Muscle of leg (tissue), 11 donors: ENCODE measurements around the gene KCNJ5. TPM values are rescaled to one million over a fixed set of nuclear protein-coding genes. Genes with fewer than 3 reads are reported as not detected.
A peak's percentile ranks its signal among the peaks of the same experiment; 100 is the strongest.

Source experiments
- DNase-seq: peaks from one replicate; pipeline ENCODE4 v3.0.0; 2013
- H3K27ac ChIP-seq: one replicate; pipeline ENCODE4 v1.5.1; 2013; ENCODE audit warnings: mild to moderate bottlenecking, low read length, control low read depth
- H3K27me3 ChIP-seq: one replicate; pipeline ENCODE4 v1.6.1; 2013; ENCODE audit warnings: low read length; ENCODE audit not compliant: control insufficient read depth, insufficient read depth
- H3K36me3 ChIP-seq: one replicate; pipeline ENCODE4 v1.6.1; 2013; ENCODE audit warnings: low read length; ENCODE audit not compliant: control insufficient read depth, insufficient read depth
- H3K4me1 ChIP-seq: one replicate; pipeline ENCODE4 v1.6.1; 2013; ENCODE audit warnings: low read length; ENCODE audit not compliant: control insufficient read depth, insufficient read depth
- H3K4me3 ChIP-seq: one replicate; pipeline ENCODE4 v1.5.1; 2013; ENCODE audit warnings: low read length, control low read depth
- H3K9me3 ChIP-seq: replicated peaks from 2 replicates; pipeline ENCODE4 v1.6.1; 2013; ENCODE audit warnings: low read depth, low read length; ENCODE audit not compliant: control insufficient read depth
- WGBS: methylation state at CpG from one replicate; pipeline ENCODE4 v1.1.5; 2013; ENCODE audit warnings: missing lambda C conversion rate; ENCODE audit not compliant: insufficient coverage; 5-methylcytosine and 5-hydroxymethylcytosine counted together
- polyA plus RNA-seq, 8 donors: library from polyadenylated mRNA; unstranded; fragments of 120-200 nt; gene quantifications; one replicate each; pipeline versions ENCODE4 v1.2.1 to v1.2.3, GENCODE V29; 2013; ENCODE audit warnings: inconsistent platforms in 1 of 8, low replicate concordance in 1 of 8; ENCODE audit not compliant: insufficient read length in 8 of 8, insufficient read depth in 1 of 8
- total RNA-seq: library from RNA; stranded (reverse); fragments of 120-200 nt; gene quantifications from one replicate; pipeline ENCODE4 v1.2.4, GENCODE V29; 2013

KCNJ5 gene
- total and polyA plus RNA-seq, 9 donors = 0.35 to 1.5 (median 0.57) TPM

DNA sequence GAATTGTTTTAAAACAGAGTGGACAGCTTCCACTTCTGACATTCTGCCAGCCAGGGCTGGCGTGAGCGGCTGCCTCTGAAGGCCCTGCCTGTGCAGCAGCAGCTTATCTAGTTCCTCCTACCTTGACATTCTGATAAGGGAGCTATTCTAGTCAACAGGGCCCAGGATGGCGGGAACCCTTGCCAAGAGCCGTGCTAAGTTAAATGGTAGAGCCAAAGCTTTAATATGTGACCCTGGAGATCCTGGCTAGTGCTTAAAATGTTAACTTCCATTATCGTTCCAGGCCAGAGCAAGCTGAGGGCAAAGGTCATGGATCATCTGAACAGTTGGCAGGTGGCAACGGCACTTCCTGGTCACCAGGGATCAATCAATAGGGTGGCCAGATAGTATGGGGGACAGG lies 3.5 kb downstream of the KCNJ5 start:
- Histone ChIP-seq H3K27me3 (peaks cover 24% of the 10 kb centered on the region), H3K4me1 (peaks cover 12% of the 10 kb centered on the region), H3K4me3 (no peak overlapping the region), H3K9me3 (no peaks in the 10 kb centered on the region), H3K36me3 (no peaks in the 10 kb centered on the region), H3K27ac (no peak overlapping the region)
- WGBS = 56% methylated on average over 6 of the region's 6 CpGs
- no peak for DNase-seq

DNA sequence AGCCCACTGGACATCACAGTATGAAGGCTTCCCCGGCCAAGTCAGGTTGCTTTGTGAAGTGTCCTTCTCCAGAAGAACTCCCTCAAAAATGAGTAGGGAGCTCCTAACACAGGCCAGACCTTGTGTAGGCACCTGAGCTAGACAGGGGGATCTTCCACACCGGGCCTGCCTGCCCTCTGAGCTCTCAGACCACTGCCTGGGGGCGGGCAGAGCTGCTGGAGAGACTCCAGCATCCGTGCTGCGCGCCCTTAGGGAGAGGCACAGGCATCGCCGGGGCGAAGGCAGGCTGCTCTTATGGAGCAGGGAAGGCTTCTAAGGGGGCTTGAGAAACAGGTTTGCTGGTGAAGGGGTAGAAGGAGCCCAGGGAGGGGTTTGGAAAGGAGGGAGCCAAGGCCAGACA lies 4.4 kb downstream of the KCNJ5 start:
- no peak overlapping the region for H3K27ac ChIP-seq
- H3K36me3 ChIP-seq = no peaks in the 10 kb centered on the region
- peaks cover 19% of the 10 kb centered on the region for H3K27me3 ChIP-seq
- no peak for DNase-seq
- no peaks in the 10 kb centered on the region for H3K9me3 ChIP-seq
- H3K4me1 ChIP-seq = peaks cover 6% of the 10 kb centered on the region
- WGBS = 86% methylated on average over 9 of the region's 9 CpGs
- no peak overlapping the region for H3K4me3 ChIP-seq

DNA sequence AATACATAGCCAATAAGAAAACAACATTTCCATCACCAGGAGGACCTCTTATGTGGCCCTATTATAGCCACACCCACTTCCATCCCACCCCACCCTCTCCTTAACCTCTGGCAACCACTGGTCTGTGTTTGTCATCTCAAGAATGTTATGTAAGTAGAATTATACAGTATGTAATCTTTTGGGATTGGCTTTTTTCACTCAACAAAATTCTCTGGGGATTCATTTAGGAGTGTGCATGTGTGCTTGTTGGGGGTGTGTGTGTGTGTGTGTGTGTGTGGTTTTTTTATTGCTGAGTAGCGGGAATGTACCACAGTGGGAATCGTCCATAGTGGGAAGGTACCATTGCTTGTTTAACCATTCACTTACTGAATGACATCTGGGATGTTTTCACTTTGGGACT lies 5.2 kb downstream of the KCNJ5 start:
- H3K9me3 ChIP-seq = no peaks in the 10 kb centered on the region
- no peak overlapping the region for H3K4me3 ChIP-seq
- no peak for DNase-seq
- peaks cover 18% of the 10 kb centered on the region for H3K27me3 ChIP-seq
- H3K27ac ChIP-seq = no peak overlapping the region
- peaks cover 2% of the 10 kb centered on the region for H3K4me1 ChIP-seq
- H3K36me3 ChIP-seq = no peaks in the 10 kb centered on the region
- no CpG with 5 or more reads among the region's 2 CpGs for WGBS

DNA sequence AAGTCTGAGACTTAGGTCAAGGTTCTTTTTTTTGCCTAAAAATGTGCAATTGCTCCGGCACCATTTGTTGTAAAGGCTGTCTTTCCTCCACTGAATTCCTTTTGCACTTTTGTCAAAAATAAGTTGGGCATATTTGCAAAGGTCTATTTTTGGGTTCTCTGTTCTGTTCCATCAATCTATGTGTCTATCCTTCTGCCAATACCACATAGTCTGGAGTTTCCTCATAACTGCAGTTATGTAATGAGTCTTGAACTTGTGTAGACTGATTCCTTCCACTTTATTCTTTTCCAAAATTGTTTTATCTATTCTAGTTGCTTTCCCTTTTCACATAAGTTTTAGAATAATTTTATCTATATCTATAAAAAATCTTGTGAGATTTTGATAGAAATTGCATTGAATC lies 6.7 kb downstream of the KCNJ5 start:
- Histone ChIP-seq H3K4me3 (no peak overlapping the region), H3K27ac (no peak overlapping the region), H3K4me1 (no peaks in the 10 kb centered on the region), H3K36me3 (no peaks in the 10 kb centered on the region), H3K27me3 (peaks cover 24% of the 10 kb centered on the region), H3K9me3 (no peaks in the 10 kb centered on the region)
- DNase-seq = no peak
- no CpG with 5 or more reads among the region's 1 CpG for WGBS

DNA sequence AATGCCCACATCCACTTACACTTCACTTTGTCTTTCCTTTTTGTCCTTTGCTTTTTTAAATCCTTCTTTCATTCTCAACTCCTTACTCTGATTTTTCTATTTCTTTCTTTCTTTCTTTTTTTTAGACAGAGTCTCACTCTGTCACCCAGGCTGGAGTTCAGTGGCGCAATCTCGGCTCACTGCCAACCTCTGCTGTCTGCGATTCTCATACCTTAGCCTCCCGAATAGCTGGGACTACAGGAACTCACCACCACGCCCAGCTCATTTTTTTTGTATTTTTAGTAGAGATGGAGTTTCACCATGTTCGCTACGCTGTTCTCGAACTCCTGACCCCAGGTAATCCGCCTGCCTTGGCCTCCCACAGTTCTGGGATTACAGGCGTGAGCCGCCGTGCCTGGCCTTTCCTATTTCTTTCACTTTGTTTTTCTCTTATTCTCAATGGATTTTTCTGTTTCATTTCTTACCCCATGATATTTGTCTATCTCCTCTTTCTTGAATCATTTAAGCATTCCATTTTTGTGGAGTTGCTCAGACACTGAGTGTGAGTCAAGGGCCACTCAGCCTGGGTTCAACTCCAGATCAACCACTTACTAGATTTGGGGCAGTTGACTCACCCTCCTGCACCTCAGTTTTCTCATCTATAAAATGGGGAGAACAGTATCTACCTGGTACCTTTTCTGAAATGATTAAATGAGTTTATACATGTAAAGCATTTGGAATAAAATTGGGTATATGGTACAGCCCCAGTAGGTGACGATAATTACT lies 7.6 kb downstream of the KCNJ5 start:
- no peak overlapping the region for H3K27ac ChIP-seq

DNA sequence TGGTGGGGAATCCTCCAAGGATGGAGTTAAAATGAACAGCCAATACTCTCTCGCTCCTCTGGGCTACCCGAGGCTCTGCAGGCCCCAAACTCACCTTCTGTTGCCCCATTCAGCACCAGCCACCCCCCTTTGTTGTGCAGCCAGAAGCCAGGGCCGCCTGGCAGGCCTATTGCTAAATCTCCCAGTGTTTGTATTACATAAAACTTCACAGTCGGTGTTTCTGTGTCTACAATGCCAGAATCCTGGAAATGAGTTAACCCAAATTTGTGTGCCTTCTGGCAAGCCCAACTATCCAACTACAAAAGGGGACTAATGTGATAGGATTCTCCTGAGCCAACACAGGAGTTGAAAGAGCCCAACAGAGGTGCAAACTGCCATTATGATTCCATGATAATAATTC lies 9.3 kb downstream of the KCNJ5 start:
- Histone ChIP-seq H3K4me1 (peaks cover 22% of the 10 kb centered on the region), H3K4me3 (no peak overlapping the region), H3K9me3 (no peaks in the 10 kb centered on the region), H3K27me3 (peaks cover 36% of the 10 kb centered on the region), H3K36me3 (no peaks in the 10 kb centered on the region), H3K27ac (no peak overlapping the region)
- WGBS = 65% methylated on average over 3 of the region's 4 CpGs
- no peak for DNase-seq

More for the DNA sequence above, 7.6 kb downstream of the KCNJ5 start:
- 67% methylated on average over 3 of the region's 13 CpGs for WGBS
- no peaks in the 10 kb centered on the region for H3K9me3 ChIP-seq
- no peak for DNase-seq
- H3K4me1 ChIP-seq = peaks cover 6% of the 10 kb centered on the region
- no peaks in the 10 kb centered on the region for H3K36me3 ChIP-seq
- no peak overlapping the region for H3K4me3 ChIP-seq
- peaks cover 28% of the 10 kb centered on the region for H3K27me3 ChIP-seq

DNA sequence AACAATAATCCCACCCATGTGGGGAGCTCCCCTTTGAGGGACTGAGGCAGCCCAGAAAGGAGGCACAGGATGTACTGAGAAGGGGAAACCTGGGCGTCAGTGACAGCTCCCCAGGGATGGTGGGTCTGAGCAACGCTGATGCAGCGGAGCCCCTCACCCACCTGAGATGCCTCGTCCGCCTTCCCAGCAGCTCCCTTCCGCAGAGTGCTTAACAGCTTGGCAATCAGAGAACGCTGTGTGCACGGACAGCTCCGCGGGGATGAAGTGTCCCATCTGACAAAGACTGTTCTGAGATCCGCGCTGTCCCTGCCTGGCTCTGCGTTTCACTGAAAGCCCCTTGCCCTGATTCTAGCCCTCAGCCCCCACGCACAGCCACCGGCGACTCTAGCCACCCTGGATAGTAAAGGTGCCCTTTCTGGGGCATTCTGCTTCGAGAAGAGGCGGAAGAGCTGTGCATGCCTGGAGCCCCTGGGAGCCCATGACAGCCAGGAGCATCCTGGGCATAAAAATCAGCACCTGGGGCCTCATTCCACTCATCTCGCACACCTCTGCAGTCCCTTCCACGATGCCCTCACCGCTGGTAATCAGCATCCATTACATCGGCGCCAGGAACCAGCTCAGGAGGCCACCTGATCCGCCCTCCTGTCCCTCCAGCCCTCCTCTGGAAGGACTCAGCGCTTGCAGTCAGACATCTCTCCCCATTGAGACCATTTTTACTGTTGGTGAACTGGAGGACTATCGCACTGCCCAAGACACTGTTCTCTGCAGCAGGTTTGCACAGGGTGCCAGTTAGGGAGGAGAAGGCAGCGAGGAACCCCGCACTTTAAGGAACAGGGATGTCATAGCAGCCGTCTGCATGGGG lies 10.7 kb downstream of the KCNJ5 start:
- H3K9me3 ChIP-seq = no peaks in the 10 kb centered on the region
- peaks cover 42% of the 10 kb centered on the region for H3K27me3 ChIP-seq
- H3K4me1 ChIP-seq = peaks cover 29% of the 10 kb centered on the region
- WGBS = 28% methylated on average over 26 of the region's 29 CpGs
- H3K27ac ChIP-seq = no peak overlapping the region
- no peak for DNase-seq
- H3K36me3 ChIP-seq = no peaks in the 10 kb centered on the region
- no peak overlapping the region for H3K4me3 ChIP-seq

DNA sequence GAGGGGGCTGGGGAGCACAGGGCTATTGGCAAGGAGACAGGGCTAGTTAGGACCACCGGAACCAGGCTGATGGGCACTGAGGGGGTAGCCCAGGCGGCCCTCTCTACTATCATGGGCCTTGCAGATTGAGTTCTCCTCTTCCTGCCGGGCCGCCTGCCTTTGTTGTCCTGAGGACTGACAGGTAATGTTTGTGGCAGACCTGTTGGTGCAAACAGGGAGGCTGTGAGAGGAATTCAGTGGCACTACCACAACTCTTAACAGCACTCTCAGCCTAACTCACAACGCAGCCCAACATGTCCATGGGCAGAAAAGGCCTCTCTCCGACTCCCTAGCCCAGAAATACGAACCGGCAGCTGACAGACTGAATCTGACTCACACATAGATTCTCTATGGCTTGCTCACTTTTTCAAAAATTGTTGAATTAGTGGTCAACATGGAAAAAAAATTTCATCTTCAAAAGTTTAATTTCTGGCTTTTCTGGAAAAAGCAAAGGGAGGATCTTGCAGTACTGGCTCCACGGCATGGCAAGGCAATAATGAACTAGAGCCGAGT lies 11.4 kb downstream of the KCNJ5 start:
- Histone ChIP-seq H3K27me3 (peaks cover 42% of the 10 kb centered on the region), H3K4me1 (peaks cover 31% of the 10 kb centered on the region), H3K9me3 (no peaks in the 10 kb centered on the region), H3K27ac (no peak overlapping the region), H3K36me3 (no peaks in the 10 kb centered on the region), H3K4me3 (no peak overlapping the region)
- WGBS = 63% methylated on average over 1 of the region's 10 CpGs
- DNase-seq = no peak

DNA sequence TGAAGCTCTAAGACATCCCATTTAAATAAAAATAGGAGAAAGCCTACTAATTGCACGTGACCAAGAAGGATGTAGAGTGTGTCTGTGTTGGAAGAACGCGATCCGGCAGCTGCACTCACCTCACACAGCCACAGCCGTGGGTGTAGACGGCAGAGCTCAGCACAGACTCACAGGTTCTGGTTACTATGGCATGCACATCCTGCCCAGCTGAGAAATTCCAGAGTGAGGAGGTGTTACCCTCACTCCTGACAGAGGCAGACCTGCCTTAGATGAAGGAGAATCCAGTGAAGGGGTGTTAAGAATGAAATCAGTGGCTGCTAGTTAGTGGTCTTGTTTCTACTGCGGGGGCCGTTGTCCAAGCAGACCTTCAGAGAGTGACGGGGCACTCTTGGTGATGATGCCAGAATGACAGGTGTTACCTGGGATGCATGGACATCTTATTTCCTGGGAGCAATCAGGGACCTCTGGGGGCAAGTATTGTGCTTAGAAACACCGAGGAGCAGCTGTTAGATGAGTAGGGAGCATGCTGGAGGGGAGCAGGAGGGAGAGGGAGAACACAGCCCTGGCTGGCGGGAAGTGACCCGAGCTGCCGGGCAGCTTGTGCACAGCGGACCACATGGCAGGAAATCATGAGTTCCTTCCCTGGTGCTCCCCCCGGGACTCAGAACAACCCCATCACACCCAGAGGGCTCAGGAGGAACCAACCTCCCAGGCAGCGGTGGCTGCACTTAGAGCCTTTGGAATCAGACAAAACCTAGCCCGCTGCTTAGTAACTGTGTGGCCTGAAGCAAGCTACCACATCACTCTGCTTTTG lies 12.3 kb downstream of the KCNJ5 start:
- peaks cover 35% of the 10 kb centered on the region for H3K4me1 ChIP-seq
- H3K27me3 ChIP-seq = peaks cover 42% of the 10 kb centered on the region
- no peaks in the 10 kb centered on the region for H3K36me3 ChIP-seq
- H3K27ac ChIP-seq = peak overlapping the region; percentile 13
- DNase-seq = peak; percentile 71
- H3K4me3 ChIP-seq = no peak overlapping the region
- H3K9me3 ChIP-seq = no peaks in the 10 kb centered on the region
- 49% methylated on average over 9 of the region's 17 CpGs for WGBS
